CD4-positive, alpha-beta T cell treated with Interleukin-6 at 100 ng/mL for 8 hours (primary cell): Measurements from ENCODE around the gene RFX3.

Experiments
- DNase-seq: peaks from one replicate; pipeline ENCODE4 v3.0.0-alpha.2; 2020; ENCODE audit warnings: mixed read lengths, low spot score

Gene RFX3

DNA sequence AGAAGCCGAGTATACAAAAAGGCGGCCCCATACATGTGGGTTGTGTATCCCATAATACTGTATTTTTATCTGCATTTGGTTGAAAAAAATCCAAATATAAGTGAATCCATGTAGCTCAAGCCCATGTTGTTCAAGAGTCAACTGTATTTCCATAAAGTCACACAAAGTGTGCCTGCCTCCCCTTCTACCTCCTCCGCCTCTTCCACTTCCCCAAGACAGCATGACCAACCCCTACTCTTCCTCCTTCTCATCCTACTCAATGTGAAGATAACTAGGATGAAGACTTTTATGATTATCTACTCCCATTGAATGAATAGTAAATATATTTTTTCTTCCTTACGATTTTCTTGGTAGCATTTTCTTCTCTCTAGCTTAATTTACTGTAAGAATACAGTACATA, 92.7 kb downstream of the RFX3 start:
- DNase-seq: no peak

DNA sequence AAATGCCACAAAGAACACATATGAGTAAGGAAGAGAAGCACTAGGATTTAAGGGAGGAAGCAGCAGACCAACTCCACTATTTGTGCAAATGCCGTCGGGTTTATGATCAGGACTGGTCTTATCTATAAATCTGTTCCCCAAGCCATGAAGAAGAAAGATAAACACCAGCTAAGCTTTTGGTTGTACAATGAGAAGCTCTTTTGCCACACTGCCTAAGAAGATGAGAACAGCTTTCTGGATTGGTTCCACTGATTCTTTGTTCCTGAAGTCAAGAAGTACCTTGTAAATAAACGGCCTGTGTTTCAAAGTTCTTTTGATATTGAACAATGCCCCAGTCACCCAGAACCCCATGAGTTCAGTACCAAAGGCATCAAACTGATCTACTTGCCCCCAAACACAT, 93.9 kb downstream of the RFX3 start:
- DNase-seq: no peak

DNA sequence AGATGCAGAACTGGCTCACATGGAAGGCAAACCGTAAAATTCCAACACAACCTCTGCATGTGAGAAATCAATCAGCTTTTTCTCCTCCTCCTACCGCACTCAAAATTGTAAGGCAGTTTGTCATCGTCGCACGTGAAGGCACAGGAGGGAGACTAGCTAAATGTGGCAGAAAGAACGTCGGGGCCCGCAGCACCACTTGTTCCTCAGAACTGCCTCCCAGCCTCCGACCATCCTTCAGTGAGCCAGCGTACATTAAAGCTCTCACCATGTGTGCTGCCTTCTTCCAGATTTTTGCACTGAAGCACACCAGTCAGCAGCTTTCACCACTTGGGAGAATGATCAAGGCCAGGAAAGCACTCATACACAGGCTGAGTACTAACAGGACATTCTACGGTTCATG, 105.9 kb downstream of the RFX3 start:
- no peak for DNase-seq

DNA sequence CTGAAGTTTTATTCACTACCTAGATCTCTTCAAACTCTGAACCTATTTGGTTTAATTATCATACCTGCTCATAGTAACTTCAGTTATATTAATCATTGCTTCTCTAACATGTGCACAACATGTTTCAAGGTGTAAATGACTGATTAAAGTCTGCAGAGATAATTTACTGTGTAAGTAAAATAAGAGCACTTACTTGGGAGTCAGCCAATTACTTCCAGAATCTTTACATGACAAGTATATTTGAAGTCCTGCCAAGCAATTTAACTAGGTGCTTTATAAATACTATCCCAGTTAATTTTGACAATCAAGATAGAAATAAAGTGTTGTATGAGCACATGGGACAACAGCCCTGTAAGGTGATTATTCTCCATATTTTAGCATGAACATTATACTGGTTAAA, 109.9 kb downstream of the RFX3 start:
- no peak for DNase-seq

DNA sequence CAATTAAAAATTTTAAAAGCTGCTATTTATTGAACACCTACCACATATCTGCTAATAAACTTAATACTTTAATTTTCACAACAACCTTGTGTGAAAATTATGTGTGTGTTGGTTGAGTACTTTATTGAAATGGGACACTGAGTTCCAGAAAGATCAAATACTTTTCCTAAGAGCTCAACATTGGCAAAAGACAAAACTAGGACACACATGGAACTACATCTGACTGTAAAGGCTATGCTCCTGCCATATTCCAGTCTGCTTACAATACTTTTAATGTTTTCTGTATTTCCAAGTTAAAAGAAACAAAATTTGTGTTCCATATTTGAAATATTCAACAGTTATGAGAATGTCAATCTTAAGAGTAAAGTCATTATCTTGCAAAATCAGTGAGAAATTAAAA, 111.8 kb downstream of the RFX3 start:
- DNase-seq: no peak

DNA sequence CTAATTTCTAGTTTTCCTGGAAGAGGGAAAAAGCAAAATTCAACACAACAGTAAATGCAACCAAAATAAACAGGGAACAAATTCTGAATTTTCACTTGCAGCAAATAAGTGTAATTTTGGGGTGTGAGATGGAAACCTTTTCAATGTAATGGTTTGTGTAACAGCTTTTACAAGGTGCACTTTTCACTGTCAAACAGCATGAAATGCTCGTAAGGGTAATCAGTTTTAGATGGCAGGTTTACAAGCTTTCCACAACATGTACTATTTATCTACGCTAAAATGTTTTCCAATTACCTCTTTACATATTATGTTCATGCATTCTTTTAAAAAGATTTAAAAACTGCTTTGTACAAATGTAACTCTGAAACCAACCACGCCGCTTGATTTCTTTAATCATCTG, 115.3 kb downstream of the RFX3 start:
- no peak for DNase-seq

DNA sequence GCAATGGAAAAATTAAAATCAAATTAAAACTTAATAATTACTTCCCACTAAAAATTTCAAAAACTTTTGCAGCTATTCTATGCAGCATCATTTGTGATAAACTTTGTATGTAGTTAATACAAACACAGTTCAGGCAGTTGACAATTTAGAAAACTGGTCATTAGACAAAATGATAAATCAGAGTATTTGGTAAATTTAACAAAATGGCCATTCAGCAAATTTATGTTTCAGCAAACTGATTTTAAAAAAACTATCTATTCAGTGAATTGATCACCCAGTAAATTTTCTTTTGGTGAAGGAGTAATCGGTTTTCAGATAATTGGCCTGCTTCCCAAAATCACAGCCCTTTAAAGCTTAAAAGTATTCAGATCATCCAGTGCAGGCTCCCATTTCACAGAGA, 116.3 kb downstream of the RFX3 start:
- DNase-seq: no peak

DNA sequence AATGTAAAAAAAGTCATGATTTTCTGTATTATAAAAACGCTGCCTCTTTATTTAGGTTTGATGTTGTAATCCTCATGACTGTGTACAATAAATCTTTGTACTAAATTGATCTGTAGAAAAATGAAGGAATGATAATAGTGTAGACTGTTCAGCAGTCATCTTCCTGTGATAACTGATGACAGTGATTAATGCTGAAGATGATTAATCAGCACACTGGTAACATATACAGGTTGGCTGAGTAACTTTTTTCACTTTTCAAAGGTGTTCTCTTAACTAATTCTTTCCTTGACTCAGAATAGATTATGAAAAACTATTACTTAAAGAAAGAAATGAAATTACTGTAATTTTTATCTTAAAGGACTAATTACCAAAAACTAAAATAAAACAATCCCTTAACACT, 122.5 kb downstream of the RFX3 start:
- DNase-seq: no peak

DNA sequence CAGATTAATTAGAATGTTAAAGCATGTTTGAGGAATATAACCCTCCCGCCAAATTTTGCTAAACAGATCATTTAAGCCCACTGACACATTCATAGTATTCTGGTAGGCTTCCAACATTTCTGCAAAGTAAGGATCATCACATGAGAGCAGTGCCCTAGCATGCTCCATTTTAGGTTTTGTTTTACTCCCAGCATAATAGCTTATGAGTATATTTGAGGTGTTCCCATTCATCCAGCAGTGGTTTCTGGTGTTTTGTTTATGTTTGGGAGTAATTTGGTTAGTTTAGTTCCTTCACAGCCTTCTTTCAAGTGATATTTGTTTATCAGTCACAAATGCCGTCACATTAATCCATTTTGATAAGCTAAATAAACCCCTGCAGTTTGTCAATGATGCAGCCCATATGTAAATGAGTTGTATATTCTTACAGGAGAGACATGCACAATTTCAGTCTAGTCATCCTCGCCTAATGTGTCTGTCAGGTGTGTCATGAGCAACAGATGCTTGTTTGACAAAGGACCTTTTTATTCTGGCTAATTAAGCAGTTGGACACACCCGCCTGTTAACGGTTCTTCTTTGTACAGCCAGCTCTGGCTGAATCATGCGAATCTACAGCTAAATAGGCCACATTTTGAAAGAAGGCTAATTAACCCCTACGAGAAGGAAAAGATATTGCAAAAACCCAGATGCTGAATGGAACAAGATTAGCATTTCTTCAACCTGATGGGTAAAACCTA, 124.4 kb downstream of the RFX3 start:
- DNase-seq: no peak

DNA sequence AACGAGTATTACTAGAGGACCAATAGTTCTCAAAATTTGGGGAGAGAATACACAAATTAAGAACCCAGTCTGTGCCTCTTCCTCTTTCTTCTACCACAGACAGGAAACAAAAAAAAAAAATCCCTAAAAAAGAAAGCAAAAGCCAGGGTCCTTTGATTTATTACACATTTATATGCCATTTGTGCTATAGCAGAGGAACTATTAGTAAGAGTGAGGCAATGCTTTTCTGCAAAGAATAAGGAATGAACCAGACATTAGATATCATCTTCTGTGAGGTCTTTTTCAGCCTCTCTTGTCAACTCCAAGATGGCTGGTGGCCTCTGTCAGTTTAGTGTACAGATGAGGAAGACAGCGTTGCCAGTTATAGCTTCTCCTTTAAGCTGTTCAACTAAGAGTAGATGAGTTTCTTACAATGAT, 127.6 kb downstream of the RFX3 start:
- DNase-seq: peak; percentile 15

DNA sequence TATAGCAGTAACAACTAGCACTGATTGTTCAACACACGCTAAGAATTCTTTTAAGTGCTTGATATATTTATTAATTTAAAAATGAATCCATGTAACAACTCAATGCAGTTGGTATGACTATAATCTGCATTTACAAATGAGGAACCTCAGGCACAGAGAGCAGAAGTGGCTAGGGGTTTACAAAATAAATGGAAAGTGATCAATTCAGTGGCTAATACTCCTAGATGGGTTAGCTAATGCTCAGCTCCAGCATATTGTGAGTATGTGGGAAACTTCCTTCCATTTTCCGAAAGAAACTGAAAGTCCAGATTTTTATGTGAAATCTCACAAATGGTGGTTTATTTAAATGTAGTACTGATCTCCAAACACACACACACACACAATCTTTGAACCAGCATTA, 128.0 kb downstream of the RFX3 start:
- no peak for DNase-seq

DNA sequence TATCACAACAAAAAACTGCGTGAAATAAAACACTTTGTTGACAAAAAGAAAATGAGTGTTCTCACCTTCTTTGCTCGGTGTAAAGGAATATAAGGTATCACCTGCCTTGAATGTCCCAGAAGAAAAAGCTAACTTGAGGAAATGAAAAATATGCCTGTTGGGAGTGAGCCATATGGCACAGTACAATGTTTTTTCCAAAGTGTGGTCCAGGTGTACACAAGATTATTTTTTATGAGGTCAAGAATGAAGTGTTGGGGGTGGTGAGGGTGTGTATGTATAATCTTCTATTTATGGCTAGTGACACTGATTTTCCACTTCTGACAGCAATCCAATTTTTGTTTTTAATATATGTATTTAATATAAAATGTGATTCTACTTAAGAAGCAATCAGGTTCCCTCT, 134.4 kb downstream of the RFX3 start:
- no peak for DNase-seq

DNA sequence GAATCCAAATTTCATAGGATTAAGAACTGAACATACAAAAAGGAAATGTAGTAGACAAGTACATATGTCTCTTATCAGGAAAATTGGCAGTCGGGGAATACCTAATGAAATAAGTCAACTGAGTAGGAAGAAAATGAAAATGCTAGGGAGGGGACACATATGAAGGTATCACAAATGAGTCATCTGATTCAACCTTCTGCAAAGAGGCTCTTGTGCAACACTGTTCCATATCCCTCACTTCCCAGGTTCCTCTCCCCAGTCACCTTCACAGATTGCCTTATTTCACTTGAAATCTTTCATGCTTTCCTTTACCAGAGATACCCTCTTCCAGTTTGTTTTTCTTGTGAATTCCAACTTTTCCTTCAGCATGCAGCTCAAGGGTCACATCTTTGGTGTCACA, 139.0 kb downstream of the RFX3 start:
- DNase-seq: no peak

DNA sequence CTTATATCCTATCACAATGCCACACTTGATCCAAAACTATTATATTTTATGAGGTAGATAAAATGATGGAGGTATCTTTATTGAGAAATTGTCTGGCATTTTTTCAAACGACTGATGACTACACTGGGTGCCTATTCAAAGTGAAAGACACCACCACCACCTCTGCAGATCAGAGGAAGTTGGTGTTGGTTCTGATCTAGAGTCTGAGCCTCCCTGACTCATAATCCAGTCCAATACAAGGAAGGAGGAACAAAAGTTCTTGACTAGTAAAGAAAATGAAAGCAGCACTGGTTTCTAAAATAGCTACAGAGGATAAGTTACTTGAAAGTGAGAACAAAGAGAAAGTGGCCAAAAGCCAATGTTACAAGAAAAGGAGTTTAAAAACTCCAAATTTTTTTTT, 139.9 kb downstream of the RFX3 start:
- peak; percentile 6 for DNase-seq

DNA sequence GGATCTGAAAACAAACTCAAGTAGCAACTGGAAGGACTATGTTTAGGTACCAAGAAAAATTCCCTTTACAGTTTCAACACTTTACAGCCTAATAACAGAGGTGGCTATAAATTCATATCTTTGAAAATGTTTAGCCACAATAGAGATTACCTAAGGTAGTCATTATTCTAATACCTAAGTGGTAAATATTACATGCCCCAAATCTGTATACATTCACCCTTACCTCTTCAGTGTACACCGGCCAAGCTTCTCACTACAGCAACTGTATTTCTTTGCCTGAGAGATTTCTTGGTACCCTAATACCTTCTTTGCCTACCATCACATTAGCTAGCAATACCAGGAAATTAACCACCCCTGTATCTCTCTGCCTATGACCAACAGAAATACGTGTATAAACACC, 154.0 kb downstream of the RFX3 start:
- DNase-seq: no peak

DNA sequence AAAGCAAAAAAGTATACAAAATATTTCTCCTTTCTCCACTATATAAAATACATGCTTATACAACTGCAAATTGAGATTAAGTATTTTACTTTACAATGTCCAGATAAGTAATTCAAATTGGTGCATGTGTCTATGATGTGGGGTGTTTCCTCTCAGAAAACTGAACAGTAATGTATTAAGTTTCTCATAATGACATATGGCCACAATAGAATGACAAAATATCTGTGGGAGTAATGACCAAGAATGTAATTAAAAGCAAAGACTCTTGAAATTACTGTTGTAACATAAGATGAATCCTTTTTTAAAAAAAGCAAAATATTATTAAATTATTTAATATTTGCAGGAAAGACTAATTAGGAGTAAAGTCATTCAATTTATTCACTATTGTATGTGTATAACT, 155.1 kb downstream of the RFX3 start:
- no peak for DNase-seq

DNA sequence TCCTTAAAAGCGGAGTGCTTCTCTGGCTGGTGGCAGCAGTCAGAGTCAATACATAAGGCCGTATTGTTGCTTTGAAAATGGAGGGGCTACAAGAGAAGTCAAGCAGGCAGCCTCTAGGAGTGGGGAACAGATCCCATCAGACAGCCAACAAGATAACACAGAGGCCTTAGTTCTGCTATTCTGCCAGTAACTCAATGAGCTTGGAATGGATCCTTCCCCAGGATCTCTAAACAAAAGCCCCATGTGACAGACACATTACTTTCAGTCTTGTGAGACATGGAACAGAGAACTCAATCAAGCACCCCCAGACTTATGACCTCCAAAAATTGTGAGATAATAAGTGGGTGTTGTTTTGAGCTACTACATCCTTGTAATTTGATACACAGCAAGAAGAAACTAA, 158.6 kb downstream of the RFX3 start:
- no peak for DNase-seq

DNA sequence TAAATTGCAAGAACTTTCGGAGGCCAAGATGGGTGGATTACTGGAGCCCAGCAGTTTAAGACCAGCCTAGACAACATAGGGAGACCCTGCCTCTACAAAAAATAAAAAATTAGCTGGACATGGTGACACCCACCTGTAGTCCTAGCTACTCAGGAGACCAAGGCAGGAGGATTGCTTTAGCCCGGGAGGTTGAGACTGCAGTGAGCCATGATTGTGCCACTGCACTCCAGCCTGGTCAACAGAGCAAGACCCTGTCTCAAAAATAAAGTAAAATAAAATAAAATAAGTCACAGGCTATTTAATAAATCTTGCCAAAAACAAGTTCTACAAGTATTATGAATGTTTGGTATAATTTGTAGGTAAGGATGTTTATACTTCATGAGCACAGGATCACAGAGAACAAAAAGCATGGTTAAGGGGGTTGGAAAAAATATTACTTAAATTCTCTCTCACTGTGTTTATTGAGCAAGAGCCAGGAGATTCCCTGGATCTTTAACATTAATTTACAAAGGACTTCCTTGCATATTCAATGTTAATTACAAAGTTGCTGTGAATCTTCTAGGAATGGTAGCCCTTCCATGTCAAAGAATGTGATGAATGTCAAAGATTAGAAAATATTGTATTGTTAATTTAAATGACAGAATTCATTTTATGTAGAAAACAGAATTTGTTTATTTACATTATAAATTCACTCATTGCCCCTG, 164.0 kb downstream of the RFX3 start:
- no peak for DNase-seq

DNA sequence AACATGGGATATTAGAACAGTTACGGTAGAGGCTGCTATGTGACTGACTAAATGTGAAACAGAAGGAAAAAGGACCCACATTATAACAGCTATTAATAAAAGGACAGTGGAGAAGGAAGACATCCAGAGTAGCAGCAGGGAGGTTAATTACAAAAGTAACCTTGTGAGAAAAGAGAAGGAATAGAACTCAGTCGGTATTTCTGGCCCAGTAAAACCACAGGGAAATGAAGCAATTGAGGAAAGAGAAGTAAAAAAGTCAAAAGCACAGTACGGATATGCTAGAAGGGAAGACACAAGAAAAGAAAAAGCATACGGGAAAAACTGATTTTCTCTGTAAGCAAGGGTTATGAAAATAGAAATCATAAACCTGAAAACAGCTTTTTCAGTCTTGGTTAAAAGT, 164.7 kb downstream of the RFX3 start:
- no peak for DNase-seq

DNA sequence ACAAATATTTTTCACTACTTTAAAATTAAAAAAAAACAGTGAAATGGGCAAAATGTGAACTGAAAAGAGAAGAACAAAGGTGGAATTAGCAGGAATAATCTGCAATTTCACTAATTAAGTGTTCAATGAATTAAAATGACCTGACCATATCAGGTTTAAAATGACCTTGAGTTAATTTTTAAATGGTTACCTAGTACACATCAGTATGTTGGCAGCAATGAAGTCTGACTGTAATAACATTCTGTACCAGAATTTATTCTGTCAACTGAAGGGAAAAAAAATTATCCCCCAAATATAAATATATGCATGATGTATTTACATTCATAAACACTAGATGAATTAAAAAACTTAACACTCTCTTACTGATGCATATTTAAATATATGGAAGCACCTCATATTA, 165.6 kb downstream of the RFX3 start:
- DNase-seq: no peak

DNA sequence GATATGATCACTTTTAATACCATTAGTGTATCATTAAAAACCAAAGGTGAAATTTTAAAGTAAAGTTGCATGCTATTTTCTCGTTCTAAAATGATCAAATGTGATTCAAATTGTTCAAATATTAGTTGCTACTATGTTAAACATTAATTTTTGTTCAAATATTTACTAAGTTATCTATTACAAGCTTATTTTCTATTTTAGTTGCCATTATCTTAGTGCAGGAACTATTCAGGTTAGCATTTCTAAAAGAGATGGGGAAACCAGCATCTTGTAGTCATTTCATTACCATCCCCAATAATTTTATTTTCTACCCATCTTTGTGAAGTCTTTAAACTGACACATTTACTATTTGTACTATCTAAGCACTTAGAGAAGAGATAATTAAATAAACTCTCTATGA, 166.0 kb downstream of the RFX3 start:
- no peak for DNase-seq

DNA sequence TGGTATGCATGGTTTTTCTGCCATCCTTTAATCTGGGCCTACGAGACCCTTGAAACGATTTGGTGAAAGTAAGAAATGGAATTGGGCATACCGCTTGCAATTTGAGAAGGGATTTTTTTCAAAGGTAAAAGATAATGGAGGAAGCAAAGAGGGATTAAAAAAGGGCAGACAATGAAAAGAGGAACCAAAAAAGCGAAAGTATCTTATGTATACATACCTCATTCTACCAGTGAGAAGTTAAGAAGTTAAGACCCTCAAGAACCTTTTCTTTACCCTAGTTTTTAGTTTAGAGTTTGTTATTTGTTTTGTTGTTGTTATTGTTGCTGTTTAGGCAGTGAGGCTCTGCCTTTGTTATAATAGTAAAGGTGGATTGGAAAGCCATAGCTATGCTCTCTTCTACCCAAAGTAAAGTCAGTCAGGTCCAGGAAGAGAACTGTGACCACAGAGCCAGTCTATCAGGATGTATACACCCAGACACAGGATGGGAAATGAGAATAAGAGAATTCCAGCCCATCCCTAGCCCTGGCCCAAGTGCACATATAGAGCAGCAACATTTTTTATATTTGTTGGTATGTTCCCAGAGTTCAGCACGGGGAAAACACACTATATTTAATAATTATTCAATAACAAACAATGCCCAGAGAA, 166.6 kb downstream of the RFX3 start:
- no peak for DNase-seq

DNA sequence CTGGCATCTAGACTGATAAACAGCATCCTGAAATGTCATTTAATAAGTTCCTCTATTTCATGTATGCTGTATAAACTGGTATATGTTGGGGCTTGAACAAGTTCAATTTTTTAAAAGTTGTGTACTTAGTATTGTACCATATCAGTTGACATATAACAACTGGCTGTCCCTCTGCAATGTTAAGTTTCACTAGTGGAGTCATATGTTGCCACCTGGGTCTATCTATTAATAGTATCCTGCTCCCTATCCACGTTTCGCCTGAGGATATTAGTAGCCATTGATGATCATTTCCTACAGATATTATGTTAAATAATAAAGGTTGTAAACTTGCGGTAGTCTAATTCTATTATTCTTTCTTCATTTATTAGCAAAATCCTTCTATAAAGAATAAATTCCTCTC, 177.6 kb downstream of the RFX3 start:
- DNase-seq: no peak

DNA sequence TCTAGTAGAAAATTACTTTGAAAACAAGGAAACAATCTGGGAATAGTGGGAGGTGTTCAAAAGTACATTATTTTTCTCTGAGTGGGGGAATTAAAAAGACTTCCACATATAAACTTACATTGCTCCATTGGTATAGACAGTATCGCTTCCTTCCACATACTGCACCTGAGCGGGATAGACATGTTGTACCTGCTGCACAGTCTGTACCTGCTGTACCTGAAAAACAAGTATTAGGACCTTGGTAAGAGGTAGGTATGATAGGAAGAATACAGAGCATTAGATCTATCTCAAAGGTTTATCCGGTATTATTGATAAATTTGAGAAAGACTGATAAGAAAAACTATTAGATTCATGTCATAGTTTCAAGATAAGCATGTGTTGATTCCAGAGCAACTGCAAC, 179.3 kb downstream of the RFX3 start:
- DNase-seq: no peak
